AG09309 (cell line): ENCODE results near the gene NOL4L.

Source experiments
- DNase-seq: peaks from one replicate; pipeline ENCODE4 v3.0.0-alpha.2; 2010; ENCODE audit warnings: low read depth
- H3K4me3 ChIP-seq: 2 replicates; pipeline ENCODE4 v1.5.1; 2011; ENCODE audit warnings: mild to moderate bottlenecking, low read depth, low read length, moderate library complexity; ENCODE audit not compliant: control insufficient read depth
- CTCF ChIP-seq: IDR thresholded peaks from 2 replicates; pipeline ENCODE4 v1.5.1; 2011; ENCODE audit warnings: mild to moderate bottlenecking, low read depth, low read length, inconsistent platforms; ENCODE audit not compliant: insufficient read depth, control insufficient read depth; ENCODE audit errors: missing control alignments

Gene NOL4L

GRCh38 chr20:32488066-32488838 lies 96.9 kb downstream of the NOL4L start:
- H3K4me3 ChIP-seq = no peak overlapping the region
- DNase-seq = no peak
- TF ChIP-seq CTCF = no peak

- no peak for DNase-seq
- H3K4me3 ChIP-seq = no peak overlapping the region
- TF ChIP-seq CTCF = no peak
These were observed 97.8 kb downstream of the NOL4L start for GRCh38 chr20:32487381-32487780.

- no peak overlapping the region for H3K4me3 ChIP-seq
- TF ChIP-seq CTCF = no peak
- DNase-seq = no peak
These were observed 99.2 kb downstream of the NOL4L start for GRCh38 chr20:32485770-32486478.

GRCh38 chr20:32484958-32485769 lies 100.0 kb downstream of the NOL4L start:
- DNase-seq = peak; percentile 55
- H3K4me3 ChIP-seq = peak overlapping the region; percentile 70
- peak; percentile 77 for TF ChIP-seq CTCF

- peak overlapping the region; percentile 70 for H3K4me3 ChIP-seq
- no peak for DNase-seq
- TF ChIP-seq CTCF = no peak
These were observed 100.7 kb downstream of the NOL4L start for GRCh38 chr20:32484225-32484957.
